ENCODE data around the gene ADAMTS12. TPM values are rescaled to one million over a fixed set of nuclear protein-coding genes. Genes with fewer than 3 reads are reported as not detected.

The ADAMTS12 gene
- total and polyA plus RNA-seq, 10 of the 15 experiments (the other 5 are each of a cell fraction or from before 2014, with no cell fraction given) = 0.11 to 35.8 (median 20.7) TPM

GRCh38 chr5:33824516-33825195 lies 67.1 kb downstream of the ADAMTS12 start (continued):
- no peak for TF ChIP-seq PAX5 (IDR thresholded peaks at IDR 0.05; ENCODE audit: borderline replicate concordance, low read depth, low read length)
- no peak for TF ChIP-seq SMAD1 (IDR thresholded peaks at IDR 0.05; ENCODE audit: low read depth, partially characterized antibody)

- RAD21 ChIA-PET (ENCODE audit: unreplicated experiment) = interaction anchor here (1.0 kb wide), 1 partner anchor 26 kb away, joined by 3 read pairs; no protein-coding TSS in a partner anchor
- Histone ChIP-seq H2AFZ (ENCODE audit: control insufficient read depth, low read depth, low read length) (no peak overlapping the region), H3K9me3 (replicated peaks; ENCODE audit: control insufficient read depth, insufficient read depth, low read length) (peaks cover 3% of the 10 kb centered on the region; the same call in 1 of the 3 replicates), H4K20me1 (ENCODE audit: control insufficient read depth, insufficient read depth) (no peaks in the 10 kb centered on the region), H3K4me3 (no peak overlapping the region), H3K4me1 (ENCODE audit: control insufficient read depth, insufficient read depth, low read length) (no peaks in the 10 kb centered on the region), H3K27me3 (replicated peaks in 1 of 2; ENCODE audit: control insufficient read depth in 2 of 2, insufficient read depth in 2 of 2, low read length in 1 of 2) (no peaks in the 10 kb centered on the region), H3K36me3 (ENCODE audit: control insufficient read depth in 2 of 2, insufficient read depth in 2 of 2, low read length in 1 of 2) (no peaks in the 10 kb centered on the region), H3K79me2 (ENCODE audit: control insufficient read depth, insufficient read depth, low read length) (no peaks in the 10 kb centered on the region; the same call in 1 of the 2 replicates), H3K9ac (ENCODE audit: control insufficient read depth, insufficient read depth, low read length) (no peak overlapping the region), H3K27ac (ENCODE audit: control insufficient read depth, insufficient read depth) (no peak overlapping the region), H3K4me2 (ENCODE audit: control insufficient read depth, insufficient read depth) (no peak overlapping the region)
- FAIRE-seq (no peak), ATAC-seq (no peak), DNase-seq (ENCODE audit: low read depth, low spot score) (no peak)
- intact Hi-C loops (cut with micrococcal nuclease; ENCODE audit: unreplicated experiment) = no loop called here
- POLR2A ChIA-PET = no interaction called here
- TF ChIP-seq ZNF687 (IDR thresholded peaks at IDR 0.05) = no peak
- TF ChIP-seq IRF4 (IDR thresholded peaks at IDR 0.05; ENCODE audit: low read depth, low read length) = no peak
- no peak for TF ChIP-seq CEBPB (IDR thresholded peaks at IDR 0.05; ENCODE audit: borderline replicate concordance in 1 of 2, low read depth in 2 of 2, low read length in 2 of 2)
- no peak for TF ChIP-seq SIX5 (IDR thresholded peaks at IDR 0.05; ENCODE audit: low read depth, low read length, severe bottlenecking)
- no peak for TF ChIP-seq HDGF (IDR thresholded peaks at IDR 0.05)
- no peak for TF ChIP-seq NR2F1 (conservative IDR thresholded peaks at IDR 0.05)
- TF ChIP-seq CBFB (IDR thresholded peaks at IDR 0.05; ENCODE audit: low read depth) = no peak
- TF ChIP-seq NBN (IDR thresholded peaks at IDR 0.05) = no peak
- no peak for TF ChIP-seq HDAC6 (IDR thresholded peaks at IDR 0.05; ENCODE audit: unreplicated experiment)
- CTCF ChIA-PET = interaction anchor here (0.9 kb wide), 1 partner anchor 22 kb away, joined by 3 read pairs; no protein-coding TSS in a partner anchor
- in situ Hi-C loops (cut with MboI) = no loop called here
- BruUV-seq (replicated peaks) = no TSS peak
- SMC1A ChIA-PET (ENCODE audit: uncharacterized antibody, unreplicated experiment) = interaction anchor here (2.2 kb wide), 1 partner anchor 9 kb away, joined by 8 read pairs; no protein-coding TSS in a partner anchor
Measured at GRCh38 chr5:33817301-33817700, 74.5 kb downstream of the ADAMTS12 start.
